Duodenal mucosa (tissue), 2 donors: Measurements from ENCODE around the gene OSCP1.

Source experiments
- H3K27ac ChIP-seq: one replicate; pipeline ENCODE4 v1.7.0; 2013; ENCODE audit warnings: low read depth, low read length
- H3K27me3 ChIP-seq, 2 donors: one replicate each; pipeline ENCODE4 v1.7.0; 2013; ENCODE audit warnings: low read length in 2 of 2, control low read depth in 1 of 2; ENCODE audit not compliant: insufficient read depth in 2 of 2, control insufficient read depth in 1 of 2
- H3K36me3 ChIP-seq, 2 donors: one replicate each; pipeline ENCODE4 v1.7.0; 2013; ENCODE audit warnings: low read length in 2 of 2, control low read depth in 1 of 2; ENCODE audit not compliant: insufficient read depth in 2 of 2, control insufficient read depth in 1 of 2
- H3K4me1 ChIP-seq, 2 donors: one replicate each; pipeline ENCODE4 v1.7.0; 2013; ENCODE audit warnings: low read length in 2 of 2, control low read depth in 1 of 2; ENCODE audit not compliant: insufficient read depth in 2 of 2, control insufficient read depth in 1 of 2
- H3K4me3 ChIP-seq, 2 donors: one replicate each; pipeline ENCODE4 v1.7.0; 2013; ENCODE audit warnings: low read length in 2 of 2, low read depth in 1 of 2
- H3K9ac ChIP-seq, 2 donors: one replicate each; pipeline ENCODE4 v1.7.0; 2013; ENCODE audit warnings: low read length in 2 of 2, low read depth in 1 of 2
- H3K9me3 ChIP-seq, 2 donors: one replicate each; pipeline ENCODE4 v1.7.0; 2013; ENCODE audit warnings: low read length in 2 of 2, control low read depth in 1 of 2; ENCODE audit not compliant: control insufficient read depth in 1 of 2

The OSCP1 gene

GRCh38 chr1:36386265-36387140, 63.7 kb downstream of the OSCP1 start:
- H3K9me3 ChIP-seq, result no peaks in the 10 kb centered on the region
- H3K4me3 ChIP-seq, result peak overlapping the region; percentile 74 to 84
- H3K27me3 ChIP-seq, result no peaks in the 10 kb centered on the region
- H3K27ac ChIP-seq, result peak overlapping the region; percentile 92
- peaks cover 7 to 14% of the 10 kb centered on the region in 2 donors for H3K36me3 ChIP-seq
- H3K4me1 ChIP-seq, result peaks cover 32 to 38% of the 10 kb centered on the region in 2 donors
- H3K9ac ChIP-seq, result peak overlapping the region; percentile 87 to 88

GRCh38 chr1:36385410-36386264, 64.6 kb downstream of the OSCP1 start, which contains the start of gene STK40:
TSS of gene STK40 (minus strand) at chr1:36385924. CDS start at chr1:36361332, 24,592 bp downstream.
- H3K9ac ChIP-seq, result peak within 1 kb of the TSS; percentile 96 to 99
- no peaks in the 10 kb centered on the region for H3K27me3 ChIP-seq
- H3K4me3 ChIP-seq, result peak within 1 kb of the TSS; percentile 87 to 90
- no peaks in the 10 kb centered on the region for H3K9me3 ChIP-seq
- peaks cover 0 to 5% of the 10 kb centered on the region in 2 donors for H3K36me3 ChIP-seq
- H3K4me1 ChIP-seq, result peaks cover 38 to 39% of the 10 kb centered on the region in 2 donors
- peak within 1 kb of the TSS; percentile 94 for H3K27ac ChIP-seq

DNA sequence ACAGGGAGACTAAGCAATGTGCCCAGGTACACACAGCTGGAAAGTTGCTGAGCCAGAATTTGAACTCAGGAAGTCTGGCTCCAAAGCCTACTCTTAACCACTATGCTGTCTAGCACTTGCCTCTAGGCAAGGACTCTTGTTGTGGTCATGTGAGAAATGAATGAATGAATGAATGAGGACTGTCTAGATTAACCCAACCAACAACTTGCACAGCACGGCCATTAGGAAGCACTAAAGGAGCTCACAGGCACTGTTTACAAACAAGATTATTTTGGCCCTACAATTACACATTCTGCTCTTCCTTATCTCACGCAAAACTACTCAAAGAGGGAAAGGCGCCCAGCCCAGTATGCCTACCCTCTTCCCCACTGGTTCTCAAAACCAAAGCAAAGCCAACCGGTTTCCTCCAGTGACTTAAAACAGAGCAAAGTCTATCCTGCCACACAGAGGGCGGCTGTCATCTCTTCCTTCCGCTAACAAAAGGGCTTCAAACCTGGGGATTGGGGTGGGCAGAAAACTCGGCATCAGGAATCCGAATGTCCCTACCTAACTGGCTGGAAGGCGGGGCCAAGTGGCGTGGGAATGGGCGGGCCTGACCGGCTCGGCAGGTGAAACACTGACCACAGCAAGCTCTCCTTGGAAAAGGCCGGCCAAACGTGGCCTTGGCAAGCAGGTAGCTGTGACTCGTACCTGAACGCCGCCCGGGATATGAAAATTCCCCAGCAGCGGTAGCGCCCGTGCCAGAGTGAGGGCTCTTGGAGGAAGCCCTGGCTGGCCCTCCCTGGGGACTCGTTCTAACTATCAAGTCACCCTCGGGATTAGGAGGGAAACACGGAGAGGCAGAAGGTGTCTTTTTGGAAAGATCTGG, 65.5 kb downstream of the OSCP1 start:
- H3K36me3 ChIP-seq, result no peaks in the 10 kb centered on the region
- peak overlapping the region; percentile 87 to 90 for H3K4me3 ChIP-seq
- peaks cover 37 to 48% of the 10 kb centered on the region in 2 donors for H3K4me1 ChIP-seq
- peak overlapping the region; percentile 96 to 99 for H3K9ac ChIP-seq
- peak overlapping the region; percentile 94 for H3K27ac ChIP-seq
- no peaks in the 10 kb centered on the region for H3K27me3 ChIP-seq
- H3K9me3 ChIP-seq, result no peaks in the 10 kb centered on the region

DNA sequence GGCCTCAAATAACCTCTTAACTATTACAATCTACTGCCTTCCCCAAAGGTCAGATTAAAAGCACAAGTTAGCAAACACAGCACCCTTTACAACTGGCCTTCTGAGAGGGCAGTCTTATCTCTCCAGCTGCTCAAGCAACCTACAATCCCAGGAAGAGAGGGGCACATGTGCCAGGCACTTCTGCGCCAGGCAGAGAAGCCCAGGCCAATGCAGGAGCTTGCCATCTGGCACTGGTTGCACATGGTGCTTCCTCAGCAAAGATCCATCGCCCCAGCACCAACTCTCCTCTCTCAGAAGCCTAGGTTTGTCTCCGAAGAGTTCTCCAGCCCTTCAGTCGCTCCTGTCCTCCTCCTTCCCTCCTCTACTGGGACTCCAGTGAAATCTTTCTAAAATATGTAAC, 67.0 kb downstream of the OSCP1 start:
- Histone ChIP-seq H3K4me3 (no peak overlapping the region), H3K4me1 (peaks cover 37 to 48% of the 10 kb centered on the region in 2 donors), H3K27ac (no peak overlapping the region), H3K27me3 (no peaks in the 10 kb centered on the region), H3K9ac (no peak overlapping the region), H3K9me3 (no peaks in the 10 kb centered on the region), H3K36me3 (peaks cover 0 to 3% of the 10 kb centered on the region in 2 donors)

DNA sequence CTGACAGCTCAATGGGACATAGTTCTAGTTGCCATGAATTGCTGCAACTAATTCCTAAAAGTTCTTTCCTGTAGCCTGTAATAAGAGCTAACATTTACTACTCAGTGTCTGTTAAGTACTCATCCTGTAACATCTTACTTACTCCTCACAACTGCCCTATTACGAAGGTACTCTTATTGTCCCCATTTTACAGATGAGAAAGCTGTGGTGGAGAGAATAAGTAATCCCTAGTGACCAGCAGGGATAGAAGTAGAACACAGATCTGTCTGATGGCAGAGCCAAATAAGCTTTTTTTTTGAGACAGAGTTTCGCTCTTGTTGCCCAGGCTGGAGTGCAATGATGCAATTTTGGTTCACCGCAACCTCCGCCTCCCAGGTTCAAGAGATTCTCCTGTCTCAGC, 67.6 kb downstream of the OSCP1 start:
- H3K9ac ChIP-seq, result no peak overlapping the region
- peaks cover 38 to 49% of the 10 kb centered on the region in 2 donors for H3K4me1 ChIP-seq
- no peaks in the 10 kb centered on the region for H3K9me3 ChIP-seq
- no peak overlapping the region for H3K27ac ChIP-seq
- peaks cover 0 to 8% of the 10 kb centered on the region in 2 donors for H3K36me3 ChIP-seq
- no peak overlapping the region for H3K4me3 ChIP-seq
- no peaks in the 10 kb centered on the region for H3K27me3 ChIP-seq

- no peak overlapping the region for H3K27ac ChIP-seq
- no peak overlapping the region for H3K9ac ChIP-seq
- no peaks in the 10 kb centered on the region for H3K27me3 ChIP-seq
- H3K9me3 ChIP-seq, result no peaks in the 10 kb centered on the region
- no peak overlapping the region for H3K4me3 ChIP-seq
- H3K36me3 ChIP-seq, result peaks cover 0 to 10% of the 10 kb centered on the region in 2 donors
- peaks cover 36 to 48% of the 10 kb centered on the region in 2 donors for H3K4me1 ChIP-seq
Observed at GRCh38 chr1:36382231-36382630, 68.0 kb downstream of the OSCP1 start.

- Histone ChIP-seq H3K4me3 (no peak overlapping the region), H3K4me1 (peaks cover 29 to 40% of the 10 kb centered on the region in 2 donors), H3K36me3 (peaks cover 0 to 10% of the 10 kb centered on the region in 2 donors), H3K9ac (no peak overlapping the region), H3K9me3 (no peaks in the 10 kb centered on the region), H3K27ac (no peak overlapping the region), H3K27me3 (no peaks in the 10 kb centered on the region)
Observed at GRCh38 chr1:36381405-36381804, 68.8 kb downstream of the OSCP1 start.

- Histone ChIP-seq H3K27me3 (no peaks in the 10 kb centered on the region), H3K27ac (peak overlapping the region; percentile 1), H3K9me3 (no peaks in the 10 kb centered on the region), H3K4me1 (peaks cover 35 to 40% of the 10 kb centered on the region in 2 donors), H3K36me3 (peaks cover 4 to 13% of the 10 kb centered on the region in 2 donors), H3K9ac (no peak overlapping the region), H3K4me3 (no peak overlapping the region)
Observed at GRCh38 chr1:36380782-36381181, 69.5 kb downstream of the OSCP1 start.

GRCh38 chr1:36380143-36380619, 70.1 kb downstream of the OSCP1 start:
- H3K27me3 ChIP-seq, result no peaks in the 10 kb centered on the region
- H3K9ac ChIP-seq, result peak overlapping the region in 1 of 2 donors; percentile 11
- H3K9me3 ChIP-seq, result no peaks in the 10 kb centered on the region
- no peak overlapping the region for H3K4me3 ChIP-seq
- H3K27ac ChIP-seq, result no peak overlapping the region
- H3K36me3 ChIP-seq, result peaks cover 4 to 13% of the 10 kb centered on the region in 2 donors
- H3K4me1 ChIP-seq, result peaks cover 40% of the 10 kb centered on the region in 2 donors
